ENCODE results near the gene ZBTB7C. TPM values are rescaled to one million over a fixed set of nuclear protein-coding genes. Genes with fewer than 3 reads are reported as not detected.
A peak's percentile ranks its signal among the peaks of the same experiment; 100 is the strongest.

Gene ZBTB7C
- total RNA-seq, 1 experiment from 2014 or later = 0.10 TPM

- H3K36me3 ChIP-seq = no peaks in the 10 kb centered on the region
- H3K4me3 ChIP-seq = no peak overlapping the region
- H3K9me3 ChIP-seq = no peaks in the 10 kb centered on the region
- peaks cover 10% of the 10 kb centered on the region for H3K27me3 ChIP-seq
- no peak for DNase-seq
Observed at GRCh38 chr18:48137374-48138081, 271.7 kb downstream of the ZBTB7C start.

GRCh38 chr18:48136827-48137373 lies 272.3 kb downstream of the ZBTB7C start:
- no peaks in the 10 kb centered on the region for H3K9me3 ChIP-seq
- H3K27me3 ChIP-seq = peaks cover 10% of the 10 kb centered on the region
- H3K4me3 ChIP-seq = peak overlapping the region; percentile 34
- DNase-seq = no peak
- no peaks in the 10 kb centered on the region for H3K36me3 ChIP-seq

GRCh38 chr18:48136051-48136826 lies 272.9 kb downstream of the ZBTB7C start:
- Histone ChIP-seq H3K36me3 (no peaks in the 10 kb centered on the region), H3K9me3 (no peaks in the 10 kb centered on the region), H3K4me3 (peak overlapping the region; percentile 34), H3K27me3 (peaks cover 10% of the 10 kb centered on the region)
- no peak for DNase-seq

GRCh38 chr18:48135436-48135966 lies 273.7 kb downstream of the ZBTB7C start:
- no peaks in the 10 kb centered on the region for H3K36me3 ChIP-seq
- no peak for DNase-seq
- H3K27me3 ChIP-seq = peaks cover 10% of the 10 kb centered on the region
- no peak overlapping the region for H3K4me3 ChIP-seq
- no peaks in the 10 kb centered on the region for H3K9me3 ChIP-seq

- peaks cover 10% of the 10 kb centered on the region for H3K27me3 ChIP-seq
- no peak overlapping the region for H3K4me3 ChIP-seq
- no peaks in the 10 kb centered on the region for H3K36me3 ChIP-seq
- DNase-seq = no peak
- H3K9me3 ChIP-seq = no peaks in the 10 kb centered on the region
Observed at GRCh38 chr18:48134609-48135008, 274.6 kb downstream of the ZBTB7C start.

GRCh38 chr18:48133671-48134251 lies 275.4 kb downstream of the ZBTB7C start:
- H3K4me3 ChIP-seq = no peak overlapping the region
- H3K27me3 ChIP-seq = peaks cover 10% of the 10 kb centered on the region
- DNase-seq = peak; percentile 43
- H3K36me3 ChIP-seq = no peaks in the 10 kb centered on the region
- H3K9me3 ChIP-seq = no peaks in the 10 kb centered on the region

GRCh38 chr18:48132797-48133655 lies 276.2 kb downstream of the ZBTB7C start:
- Histone ChIP-seq H3K4me3 (no peak overlapping the region), H3K9me3 (no peaks in the 10 kb centered on the region), H3K27me3 (peaks cover 10% of the 10 kb centered on the region), H3K36me3 (no peaks in the 10 kb centered on the region)
- DNase-seq = no peak

- Histone ChIP-seq H3K9me3 (no peaks in the 10 kb centered on the region), H3K4me3 (no peak overlapping the region), H3K36me3 (no peaks in the 10 kb centered on the region), H3K27me3 (no peaks in the 10 kb centered on the region; the same call in 1 of the 2 replicates)
- no peak for DNase-seq
Observed at GRCh38 chr18:48131042-48131441, 278.1 kb downstream of the ZBTB7C start.

GRCh38 chr18:48129621-48130082 lies 279.5 kb downstream of the ZBTB7C start:
- Histone ChIP-seq H3K36me3 (no peaks in the 10 kb centered on the region), H3K9me3 (no peaks in the 10 kb centered on the region), H3K4me3 (no peak overlapping the region), H3K27me3 (no peaks in the 10 kb centered on the region)
- DNase-seq = no peak

GRCh38 chr18:48127606-48128005 lies 281.6 kb downstream of the ZBTB7C start:
- H3K36me3 ChIP-seq = no peaks in the 10 kb centered on the region
- no peak overlapping the region for H3K4me3 ChIP-seq
- no peak for DNase-seq
- no peaks in the 10 kb centered on the region for H3K9me3 ChIP-seq
- no peaks in the 10 kb centered on the region for H3K27me3 ChIP-seq

- no peak for DNase-seq
- Histone ChIP-seq H3K9me3 (no peaks in the 10 kb centered on the region), H3K36me3 (no peaks in the 10 kb centered on the region)
Observed at GRCh38 chr18:48126240-48126639, 282.9 kb downstream of the ZBTB7C start.

GRCh38 chr18:48125724-48126123 lies 283.5 kb downstream of the ZBTB7C start:
- Histone ChIP-seq H3K9me3 (no peaks in the 10 kb centered on the region), H3K27me3 (no peaks in the 10 kb centered on the region), H3K4me3 (no peak overlapping the region), H3K36me3 (no peaks in the 10 kb centered on the region)
- DNase-seq = no peak

More at GRCh38 chr18:48126240-48126639, 282.9 kb downstream of the ZBTB7C start:
- Histone ChIP-seq H3K4me3 (no peak overlapping the region), H3K27me3 (no peaks in the 10 kb centered on the region)

GRCh38 chr18:48124857-48125626 lies 284.1 kb downstream of the ZBTB7C start:
- no peak for DNase-seq
- no peak overlapping the region for H3K4me3 ChIP-seq
- H3K27me3 ChIP-seq = no peaks in the 10 kb centered on the region
- H3K9me3 ChIP-seq = no peaks in the 10 kb centered on the region
- no peaks in the 10 kb centered on the region for H3K36me3 ChIP-seq

- H3K4me3 ChIP-seq = no peak overlapping the region
- DNase-seq = no peak
- no peaks in the 10 kb centered on the region for H3K36me3 ChIP-seq
- H3K27me3 ChIP-seq = no peaks in the 10 kb centered on the region
- H3K9me3 ChIP-seq = no peaks in the 10 kb centered on the region
Observed at GRCh38 chr18:48123941-48124340, 285.2 kb downstream of the ZBTB7C start.

- no peaks in the 10 kb centered on the region for H3K36me3 ChIP-seq
- H3K4me3 ChIP-seq = no peak overlapping the region
- no peaks in the 10 kb centered on the region for H3K27me3 ChIP-seq
- no peak for DNase-seq
- H3K9me3 ChIP-seq = no peaks in the 10 kb centered on the region
Observed at GRCh38 chr18:48123324-48123723, 285.9 kb downstream of the ZBTB7C start.
